Umbilical cord (tissue), 2 donors: Measurements from ENCODE around the gene MYLK4. TPM values are rescaled to one million over a fixed set of nuclear protein-coding genes. Genes with fewer than 3 reads are reported as not detected.
A peak's percentile ranks its signal among the peaks of the same experiment; 100 is the strongest.

ENCODE experiments used
- DNase-seq: peaks from one replicate; pipeline ENCODE4 v3.0.0-alpha.2; 2015; ENCODE audit warnings: low spot score
- total RNA-seq: library from RNA; depleted of rRNA; stranded (reverse); fragments of >200 nt; gene quantifications from one replicate; pipeline ENCODE4 v1.2.3, GENCODE V29; 2014; ENCODE audit warnings: low replicate concordance; ENCODE audit not compliant: insufficient read depth

MYLK4 gene
- total RNA-seq = 5.1 TPM

- DNase-seq = no peak
Observed at GRCh38 chr6:2750832-2751231, at the start of gene MYLK4. MYLK4 (minus strand) TSS chr6:2750922; CDS start chr6:2749294, 1,628 bp downstream.

- no peak for DNase-seq
Observed at GRCh38 chr6:2799936-2800527, 49.3 kb upstream of the MYLK4 start.

GRCh38 chr6:2798586-2799134 lies 47.9 kb upstream of the MYLK4 start:
- no peak for DNase-seq

GRCh38 chr6:2797564-2798031 lies 46.9 kb upstream of the MYLK4 start:
- peak; percentile 18 for DNase-seq

- DNase-seq = no peak
Observed at GRCh38 chr6:2796861-2797260, 46.1 kb upstream of the MYLK4 start.

- DNase-seq = no peak
Observed at GRCh38 chr6:2795956-2796355, 45.2 kb upstream of the MYLK4 start.

- DNase-seq = no peak
Observed at GRCh38 chr6:2795162-2795561, 44.4 kb upstream of the MYLK4 start.

GRCh38 chr6:2794171-2794730 lies 43.5 kb upstream of the MYLK4 start:
- DNase-seq = no peak

- no peak for DNase-seq
Observed at GRCh38 chr6:2793534-2794151, 42.9 kb upstream of the MYLK4 start.

- no peak for DNase-seq
Observed at GRCh38 chr6:2792330-2793110, 41.8 kb upstream of the MYLK4 start.

- DNase-seq = no peak
Observed at GRCh38 chr6:2791450-2791974, 40.8 kb upstream of the MYLK4 start.

- peak; percentile 82 for DNase-seq
Observed at GRCh38 chr6:2790588-2791449, 40.1 kb upstream of the MYLK4 start.

GRCh38 chr6:2786269-2786668 lies 35.5 kb upstream of the MYLK4 start:
- no peak for DNase-seq

- DNase-seq = no peak
Observed at GRCh38 chr6:2784930-2785329, 34.2 kb upstream of the MYLK4 start.

- DNase-seq = no peak
Observed at GRCh38 chr6:2784061-2784460, 33.3 kb upstream of the MYLK4 start.

GRCh38 chr6:2783188-2783963 lies 32.7 kb upstream of the MYLK4 start:
- no peak for DNase-seq

GRCh38 chr6:2782825-2783187 lies 32.1 kb upstream of the MYLK4 start:
- DNase-seq = no peak

GRCh38 chr6:2782356-2782708 lies 31.6 kb upstream of the MYLK4 start:
- DNase-seq = no peak

GRCh38 chr6:2781685-2782355 lies 31.1 kb upstream of the MYLK4 start:
- no peak for DNase-seq
